Brain pericyte (primary cell): ENCODE data around the gene PPP1R13L.
"Not testable (repeated sequence)": the region's sequence is repeated elsewhere in the genome, so short reads cannot be mapped to it uniquely, and the experiment has no call there.

ENCODE experiments used
- DNase-seq: peaks from one replicate; pipeline ENCODE4 v3.0.0-alpha.2; 2012; ENCODE audit warnings: low read depth, low spot score

The PPP1R13L gene

GRCh38 chr19:45346449-45346848 lies 58.4 kb downstream of the PPP1R13L start:
- no peak for DNase-seq

DNA sequence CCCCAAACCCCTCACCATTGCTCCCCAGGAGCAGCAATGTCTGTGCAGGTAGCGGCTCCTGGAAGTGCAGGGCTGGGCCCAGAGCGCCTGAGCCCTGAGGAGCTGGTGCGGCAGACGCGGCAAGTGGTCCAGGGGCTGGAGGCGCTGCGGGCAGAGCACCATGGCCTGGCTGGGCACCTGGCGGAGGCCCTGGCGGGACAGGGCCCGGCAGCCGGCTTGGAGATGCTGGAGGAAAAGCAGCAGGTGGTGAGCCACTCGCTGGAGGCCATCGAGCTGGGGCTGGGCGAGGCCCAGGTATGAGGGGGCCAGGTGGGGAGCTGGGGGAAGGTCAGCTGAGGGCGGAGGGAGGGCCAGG lies 59.4 kb downstream of the PPP1R13L start:
- DNase-seq: no peak

DNA sequence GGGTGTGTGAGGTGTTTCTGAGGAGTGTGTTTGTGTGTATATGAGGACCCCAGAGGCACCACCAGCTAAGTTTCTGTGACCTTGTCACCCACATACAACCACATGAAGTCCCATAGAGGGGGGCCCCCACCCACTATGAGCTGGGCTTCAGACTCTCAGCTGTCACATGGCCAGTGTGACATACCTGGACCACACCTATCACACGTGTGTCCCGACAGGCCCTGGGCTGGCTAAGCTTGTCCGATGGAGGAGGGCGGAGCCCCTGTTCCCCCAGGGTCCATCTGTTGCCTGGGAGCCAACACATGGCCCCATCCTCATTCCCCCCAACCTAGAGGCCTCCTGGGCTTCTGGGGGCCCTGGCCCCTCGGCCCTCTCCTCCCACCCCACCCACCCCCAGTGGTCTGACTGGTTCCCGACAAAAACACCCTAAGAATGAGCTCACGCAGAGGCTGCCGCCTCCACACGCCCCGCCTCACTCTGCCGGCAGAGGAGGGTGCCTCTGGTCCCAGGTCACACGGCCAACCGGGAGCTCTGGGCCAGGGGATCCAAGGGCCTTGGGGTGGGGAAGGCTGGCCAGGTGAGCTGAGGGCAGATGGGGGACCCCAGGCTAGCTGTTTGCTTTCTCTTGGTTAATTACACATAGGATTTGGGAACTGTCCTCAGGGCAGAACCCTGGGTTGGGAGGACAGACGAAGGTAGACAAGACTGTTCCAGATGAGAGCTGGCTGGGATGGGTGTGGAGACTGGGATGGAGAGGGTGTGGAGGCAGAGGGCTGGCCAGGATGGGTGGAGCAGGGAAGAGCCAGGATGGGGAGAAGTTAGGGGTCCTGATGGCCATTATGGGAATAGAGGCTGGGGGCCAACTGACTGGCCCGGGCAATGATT lies 60.0 kb downstream of the PPP1R13L start:
- DNase-seq: no peak

GRCh38 chr19:45342911-45343310 lies 62.0 kb downstream of the PPP1R13L start:
- no peak for DNase-seq

GRCh38 chr19:45340899-45341453 lies 63.9 kb downstream of the PPP1R13L start:
- DNase-seq: no peak

- no peak for DNase-seq
Measured at GRCh38 chr19:45340232-45340898, 64.5 kb downstream of the PPP1R13L start, which contains the start of gene KLC3. Gene KLC3, plus strand, starts transcription at chr19:45340750. Its CDS starts 4,792 bp downstream, at chr19:45345542.

DNA sequence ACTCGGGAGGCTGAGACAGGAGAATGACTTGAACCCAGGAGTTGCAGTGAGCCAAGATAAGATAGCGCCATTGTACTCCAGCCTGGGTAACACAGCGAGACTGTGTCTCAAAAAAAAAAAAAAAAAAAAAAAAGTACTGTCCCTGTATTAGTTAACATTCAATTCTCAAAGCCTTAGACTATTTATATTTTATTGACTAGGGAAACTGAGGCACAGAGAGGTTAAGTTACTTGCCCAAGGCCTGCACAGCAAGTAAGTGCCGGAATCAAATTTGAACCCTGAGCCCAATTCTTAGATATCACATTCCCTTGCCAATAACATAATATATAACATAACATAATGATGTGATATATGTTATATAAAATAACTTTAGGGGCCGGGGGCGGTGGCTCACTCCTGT lies 65.2 kb downstream of the PPP1R13L start:
- DNase-seq: no peak

DNA sequence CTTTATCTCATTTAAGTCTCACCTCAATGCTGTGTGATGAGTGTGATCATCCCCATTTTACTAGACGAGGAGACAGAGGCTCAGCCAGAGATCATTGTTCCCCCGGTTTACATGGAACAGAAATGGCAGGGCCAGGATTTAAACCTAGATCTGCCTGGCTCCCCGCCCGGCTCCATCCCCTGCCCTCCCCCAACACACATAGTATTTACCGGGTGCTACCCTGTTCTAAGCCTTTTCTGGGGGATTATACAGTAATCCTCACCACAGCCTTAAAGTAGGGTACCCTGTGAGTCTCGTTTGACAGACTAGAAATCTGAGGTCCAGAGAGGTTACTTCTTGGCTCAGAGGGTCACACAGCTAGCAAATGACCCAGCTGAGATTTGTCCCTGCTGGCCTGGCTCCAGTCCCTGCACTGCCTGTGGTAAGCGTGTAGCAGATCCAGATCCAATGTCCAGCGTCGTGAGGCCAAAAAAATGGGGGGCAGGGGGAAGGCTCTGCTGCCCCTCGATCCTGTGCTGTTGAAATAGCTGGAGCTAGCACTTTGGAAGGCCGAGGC lies 68.1 kb downstream of the PPP1R13L start:
- DNase-seq: no peak

DNA sequence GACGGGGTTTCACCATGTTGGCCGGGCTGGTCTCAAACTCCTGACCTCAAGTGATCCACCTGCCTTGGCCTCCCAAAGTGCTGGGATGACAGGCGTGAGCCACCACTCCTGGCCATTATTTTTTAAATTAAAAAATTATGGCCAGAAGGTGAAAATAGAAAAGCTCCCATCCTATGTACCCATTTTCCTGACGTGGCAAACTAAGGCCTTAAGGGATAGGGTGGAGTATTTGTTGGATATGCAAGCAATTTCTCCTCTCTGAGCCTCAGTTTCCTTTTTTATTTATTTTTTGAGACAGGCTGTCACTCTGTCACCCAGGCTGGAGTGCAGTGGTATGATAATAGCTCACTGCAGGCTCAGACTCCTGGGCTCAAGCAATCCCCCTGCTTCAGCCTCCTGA lies 70.0 kb downstream of the PPP1R13L start:
- DNase-seq: not testable (repeated sequence)

DNA sequence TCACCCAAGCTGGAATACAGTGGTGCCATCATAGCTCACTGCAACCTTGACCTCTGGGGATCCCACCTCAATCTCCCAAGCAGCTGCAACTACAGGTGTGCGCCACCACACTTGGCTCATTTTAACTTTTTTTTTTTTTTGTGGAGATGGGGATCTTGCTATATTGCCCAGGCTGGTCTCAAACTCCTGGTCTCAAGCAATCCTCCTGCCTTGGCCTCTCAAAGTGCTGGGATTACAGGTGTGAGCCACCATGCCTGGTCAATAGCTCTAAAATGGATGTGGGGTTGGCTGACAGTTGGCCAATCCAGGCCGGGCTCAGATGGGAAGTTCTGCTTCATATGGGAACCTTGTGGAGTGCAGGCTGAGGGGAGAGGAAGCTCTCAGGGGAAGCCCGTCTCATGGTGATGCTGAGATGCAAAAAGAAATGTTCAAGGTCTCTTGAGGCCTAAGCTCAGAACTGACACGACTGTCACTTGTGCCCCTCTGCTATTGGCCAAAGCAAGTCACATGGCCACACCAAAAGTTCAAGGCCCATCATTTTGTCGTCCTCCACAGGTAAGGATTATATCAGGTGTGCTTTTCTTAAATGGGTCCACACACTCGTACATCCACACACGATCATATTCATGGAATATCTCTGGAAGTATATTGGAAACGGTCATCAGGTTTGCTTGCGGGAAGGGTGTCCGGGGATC lies 71.1 kb downstream of the PPP1R13L start:
- no peak for DNase-seq

- DNase-seq: no peak
Measured at GRCh38 chr19:45331411-45331810, 73.5 kb downstream of the PPP1R13L start.
